ENCODE data around the gene NHSL1.

The NHSL1 gene

DNA sequence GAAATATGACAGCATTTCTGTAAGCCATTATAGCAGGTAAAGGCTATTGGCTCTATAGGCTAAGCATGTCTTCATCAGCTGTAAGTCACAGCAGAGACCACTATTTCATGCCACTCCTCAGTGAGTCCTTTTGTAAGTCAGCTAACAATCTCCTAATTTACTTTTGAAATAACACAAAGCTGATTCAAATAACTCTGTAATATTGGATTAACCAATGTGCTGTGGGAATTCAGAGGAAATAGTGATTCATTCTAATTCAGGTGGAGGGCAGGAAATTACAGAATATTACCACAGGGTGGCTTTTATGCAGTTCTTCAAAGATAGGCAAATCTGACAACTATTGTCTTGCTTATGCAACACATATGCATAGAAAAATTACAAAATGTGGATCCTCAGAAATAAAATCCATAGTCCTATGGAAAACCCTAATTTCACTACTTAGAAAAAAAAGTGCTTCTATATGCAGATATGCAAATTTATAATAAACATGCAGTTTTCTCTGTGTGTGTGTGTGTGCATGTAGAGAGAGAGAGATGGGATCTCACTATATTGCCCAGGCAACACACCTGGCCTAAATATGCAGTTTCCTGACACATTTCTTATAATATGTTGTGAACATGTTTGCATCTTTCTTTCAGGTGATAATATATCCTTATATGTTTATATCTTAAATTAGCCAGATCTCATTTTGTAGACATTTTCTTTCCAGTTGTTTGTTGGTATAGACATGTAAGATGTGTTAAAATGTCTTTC is 126.4 kb downstream of the NHSL1 start:
- TF ChIP-seq JUND (IDR thresholded peaks at IDR 0.05; ENCODE audit: low read depth), result no peak
- in situ Hi-C loops (cut with HindIII; ENCODE audit: low pct_unique_long_range_greater_than_20kb, low sequenced_read_pairs), result no loop called here

More for the DNA sequence above, 126.4 kb downstream of the NHSL1 start:
- DNase-seq (ENCODE audit: low read depth in 1 of 2, low spot score in 1 of 2), result no peak

Data from T47D (cell line).